Measurements from ENCODE around the gene GNAS.

Gene GNAS

GRCh38 chr20:58880994-58881752 is 28.7 kb downstream of the GNAS start:
- DNase-seq (ENCODE audit: low read depth in 2 of 2), result no peak

- no peak for DNase-seq (ENCODE audit: low read depth in 2 of 2)
Measured at GRCh38 chr20:58882704-58883089, 30.2 kb downstream of the GNAS start.

GRCh38 chr20:58883241-58883691 is 30.8 kb downstream of the GNAS start:
- DNase-seq (ENCODE audit: low read depth in 2 of 2), result no peak

GRCh38 chr20:58884966-58885365 is 32.5 kb downstream of the GNAS start:
- no peak for DNase-seq (ENCODE audit: low read depth in 2 of 2)

GRCh38 chr20:58886546-58886945 is 34.0 kb downstream of the GNAS start:
- DNase-seq (ENCODE audit: low read depth in 2 of 2), result no peak

- DNase-seq (ENCODE audit: low read depth in 2 of 2), result no peak
Measured at GRCh38 chr20:58888103-58888502, 35.6 kb downstream of the GNAS start.

- peak; percentile 69 to 75 for DNase-seq (ENCODE audit: low read depth in 2 of 2)
Measured at GRCh38 chr20:58888521-58889333, 36.2 kb downstream of the GNAS start.

- DNase-seq (ENCODE audit: low read depth in 2 of 2), result no peak
Measured at GRCh38 chr20:58889334-58889760, 36.8 kb downstream of the GNAS start.

- no peak for DNase-seq (ENCODE audit: low read depth in 2 of 2)
Measured at GRCh38 chr20:58889798-58890517, 37.4 kb downstream of the GNAS start.

GRCh38 chr20:58890518-58891085 is 38.1 kb downstream of the GNAS start:
- peak; percentile 59 to 65 for DNase-seq (ENCODE audit: low read depth in 2 of 2)

GRCh38 chr20:58891086-58891717 is 38.7 kb downstream of the GNAS start:
- DNase-seq (ENCODE audit: low read depth in 2 of 2), result peak; percentile 72 to 73

- no peak for DNase-seq (ENCODE audit: low read depth in 2 of 2)
Measured at GRCh38 chr20:58891718-58892140, 39.2 kb downstream of the GNAS start.

GRCh38 chr20:58892141-58892931 is 39.8 kb downstream of the GNAS start:
- DNase-seq (ENCODE audit: low read depth in 2 of 2), result peak; percentile 61 to 69

GRCh38 chr20:58892932-58893224 is 40.4 kb downstream of the GNAS start:
- no peak for DNase-seq (ENCODE audit: low read depth in 2 of 2)

- no peak for DNase-seq (ENCODE audit: low read depth in 2 of 2)
Measured at GRCh38 chr20:58893355-58894120, 41.0 kb downstream of the GNAS start.

GRCh38 chr20:58894652-58895447 is 42.3 kb downstream of the GNAS start:
- no peak for DNase-seq (ENCODE audit: low read depth in 2 of 2)

- DNase-seq (ENCODE audit: low read depth in 2 of 2), result no peak
Measured at GRCh38 chr20:58895448-58896180, 43.1 kb downstream of the GNAS start.

- no peak for DNase-seq (ENCODE audit: low read depth in 2 of 2)
Measured at GRCh38 chr20:58896820-58897219, 44.3 kb downstream of the GNAS start.
